Naive thymus-derived CD4-positive, alpha-beta T cell (primary cell): ENCODE measurements around the gene DOCK3. TPM values are rescaled to one million over a fixed set of nuclear protein-coding genes. Genes with fewer than 3 reads are reported as not detected.
A peak's percentile ranks its signal among the peaks of the same experiment; 100 is the strongest.

Experiments used
- ATAC-seq: fragments of 150-1000 bp; cut with Tn5 transposase; 2 replicates; pipeline ENCODE4 v1.10.0; 2021; ENCODE audit warnings: mild to moderate bottlenecking, moderate library complexity
- CTCF ChIA-PET: fragments of 350-600 bp; sonication (Branson Sonifier 250); formaldehyde crosslinking; loops from one replicate; lab custom pipeline; 2021; ENCODE audit warnings: antibody characterized with exemption; lab: Charles Lee
- POLR2A ChIA-PET: fragments of 350-600 bp; sonication (Branson Sonifier 250); formaldehyde crosslinking; loops from one replicate; lab custom pipeline; 2021; ENCODE audit warnings: antibody characterized with exemption, inconsistent platforms; lab: Charles Lee
- DNase-seq, 9 donors: peaks; one replicate each; pipeline versions ENCODE4 v3.0.0 to v3.0.0-alpha.2; 2020 to 2022; ENCODE audit warnings: mixed read lengths in 1 of 9
- H3K27ac ChIP-seq: one replicate; pipeline ENCODE4 v1.7.0; 2013; ENCODE audit warnings: mild to moderate bottlenecking, low read depth, low read length, moderate library complexity
- H3K27me3 ChIP-seq, 2 donors: one replicate each; pipeline ENCODE4 v1.7.0; 2013; ENCODE audit warnings: low read length in 2 of 2, mild to moderate bottlenecking in 2 of 2, moderate library complexity in 2 of 2; ENCODE audit not compliant: control insufficient read depth in 2 of 2, insufficient read depth in 2 of 2
- H3K36me3 ChIP-seq, 3 experiments: 1 replicate in 2 of 3; 2 replicates in 1 of 3; pipeline ENCODE4 v1.7.0; 2013; ENCODE audit warnings: low read length in 3 of 3, mild to moderate bottlenecking in 3 of 3, moderate library complexity in 1 of 3; ENCODE audit not compliant: insufficient read depth in 3 of 3, control insufficient read depth in 2 of 3
- H3K4me1 ChIP-seq, 2 donors: one replicate each; pipeline ENCODE4 v1.7.0; 2013; ENCODE audit warnings: low read length in 2 of 2, mild to moderate bottlenecking in 2 of 2, moderate library complexity in 1 of 2; ENCODE audit not compliant: control insufficient read depth in 2 of 2, insufficient read depth in 2 of 2
- H3K4me3 ChIP-seq: 2 replicates; pipeline ENCODE4 v1.7.0; 2013; ENCODE audit warnings: mild to moderate bottlenecking, low read length
- H3K9me3 ChIP-seq, 3 experiments: 1 replicate in 2 of 3; 2 replicates in 1 of 3; pipeline ENCODE4 v1.7.0; 2013; ENCODE audit warnings: low read length in 3 of 3; ENCODE audit not compliant: control insufficient read depth in 2 of 3
- H3K27ac Mint-ChIP-seq, 9 donors: one replicate each; pipeline ENCODE4 v1.8.0; 2020 to 2022; ENCODE audit warnings: mixed read lengths in 9 of 9, mild to moderate bottlenecking in 8 of 9, moderate library complexity in 5 of 9, inconsistent platforms in 2 of 9
- H3K27me3 Mint-ChIP-seq, 5 donors: one replicate each; pipeline ENCODE4 v1.8.0; 2021 to 2022; ENCODE audit warnings: mixed read lengths in 5 of 5, mild to moderate bottlenecking in 1 of 5
- H3K36me3 Mint-ChIP-seq, 5 donors: one replicate each; pipeline ENCODE4 v1.8.0; 2020 to 2022; ENCODE audit warnings: mixed read lengths in 5 of 5, mild to moderate bottlenecking in 3 of 5, inconsistent platforms in 1 of 5
- H3K4me1 Mint-ChIP-seq, 7 donors: one replicate each; pipeline ENCODE4 v1.8.0; 2020 to 2022; ENCODE audit warnings: mixed read lengths in 7 of 7, mild to moderate bottlenecking in 3 of 7, inconsistent platforms in 1 of 7
- H3K4me3 Mint-ChIP-seq, 10 donors: one replicate each; pipeline ENCODE4 v1.8.0; 2020 to 2022; ENCODE audit warnings: mild to moderate bottlenecking in 10 of 10, mixed read lengths in 10 of 10, moderate library complexity in 6 of 10, inconsistent platforms in 2 of 10
- H3K9me3 Mint-ChIP-seq, 11 donors: one replicate each; pipeline ENCODE4 v1.8.0; 2020 to 2022; ENCODE audit warnings: mixed read lengths in 11 of 11, mild to moderate bottlenecking in 4 of 11, inconsistent platforms in 1 of 11, moderate library complexity in 1 of 11
- intact Hi-C, 2 donors: fragments of 100-400 bp; cut with micrococcal nuclease; formaldehyde crosslinking; loops; one replicate each; pipeline ENCODE4 v1.15.1; 2023
- polyA plus RNA-seq, 2 donors: library from polyadenylated mRNA; unstranded; fragments of 300-500 nt; fragmentation: Illumina TruSeq; gene quantifications; one replicate each; pipeline ENCODE4 v1.2.3, GENCODE V29; 2021
- total RNA-seq, 6 experiments: library from RNA in 5 of 6; stranded (reverse) in 5 of 6; gene quantifications; 1 replicate in 5 of 6; 2 replicates in 1 of 6; pipeline ENCODE4 v1.2.3 and lab custom pipeline; 2021 to 2026

The DOCK3 gene
- total and polyA plus RNA-seq, 7 experiments from 2014 or later = 0.19 to 2.9 (median 1.5) TPM

DNA sequence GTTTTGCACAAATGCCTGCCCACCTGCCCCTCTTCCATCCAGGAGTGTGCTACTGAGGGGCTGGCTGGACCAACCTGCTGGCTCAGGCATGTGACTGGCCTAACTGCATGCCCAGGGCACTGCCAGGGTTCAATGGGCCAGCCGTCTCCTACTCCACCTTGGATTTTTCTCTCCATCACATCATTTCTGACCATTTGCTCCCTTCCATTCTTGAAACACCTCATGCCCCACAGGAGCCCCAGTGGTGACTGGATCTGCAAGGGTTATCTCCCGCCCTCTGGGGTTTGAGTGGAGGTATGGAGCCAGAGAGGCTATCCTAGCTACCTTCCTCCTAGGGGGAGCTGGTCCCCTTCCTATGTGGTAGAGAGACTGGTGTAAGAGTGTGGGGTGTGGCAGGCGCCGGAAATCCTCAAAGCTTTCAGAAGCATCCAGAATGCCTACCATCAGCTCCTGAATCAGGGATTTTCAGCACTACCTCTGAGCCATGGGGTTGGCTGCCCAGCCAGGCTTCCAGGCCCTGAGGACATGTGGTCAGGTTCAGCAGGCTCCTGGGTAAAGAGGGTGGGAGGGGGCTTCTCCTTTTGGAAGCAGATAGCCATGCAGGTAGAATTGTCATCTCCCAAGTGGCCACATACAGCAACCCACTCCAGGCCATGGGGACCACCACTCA is 707.5 kb downstream of the DOCK3 start:
- Mint-ChIP-seq H3K9me3 (peaks cover 0 to 2% (median 0%) of the 10 kb centered on the region in 11 donors), H3K27ac (peak overlapping the region in 4 of 9 donors; percentile 22 to 71 (median 34)), H3K27me3 (no peaks in the 10 kb centered on the region), H3K4me1 (peaks cover 26 to 50% (median 46%) of the 10 kb centered on the region in 7 donors), H3K36me3 (peaks cover 0 to 24% (median 0%) of the 10 kb centered on the region in 5 donors), H3K4me3 (no peak overlapping the region)
- no peak for DNase-seq
- CTCF ChIA-PET = no interaction called here
- POLR2A ChIA-PET = interaction anchor here (3.9 kb wide), 1 partner anchor 12 kb away, joined by 25 read pairs; no protein-coding TSS in a partner anchor
- peaks cover 0 to 5% (median 0%) of the 10 kb centered on the region in 3 experiments for H3K36me3 ChIP-seq
- H3K4me1 ChIP-seq = peaks cover 22 to 36% of the 10 kb centered on the region in 2 donors
- no peak overlapping the region for H3K4me3 ChIP-seq
- H3K27ac ChIP-seq = no peak overlapping the region
- no peaks in the 10 kb centered on the region for H3K27me3 ChIP-seq
- intact Hi-C loops = loop anchor here in 1 of 2 donors (10.0 kb wide), 2 partner anchors 1663 to 1963 kb away; partner anchors contain the start of genes DCP1A and SFMBT1
- ATAC-seq = no peak
- no peaks in the 10 kb centered on the region for H3K9me3 ChIP-seq

DNA sequence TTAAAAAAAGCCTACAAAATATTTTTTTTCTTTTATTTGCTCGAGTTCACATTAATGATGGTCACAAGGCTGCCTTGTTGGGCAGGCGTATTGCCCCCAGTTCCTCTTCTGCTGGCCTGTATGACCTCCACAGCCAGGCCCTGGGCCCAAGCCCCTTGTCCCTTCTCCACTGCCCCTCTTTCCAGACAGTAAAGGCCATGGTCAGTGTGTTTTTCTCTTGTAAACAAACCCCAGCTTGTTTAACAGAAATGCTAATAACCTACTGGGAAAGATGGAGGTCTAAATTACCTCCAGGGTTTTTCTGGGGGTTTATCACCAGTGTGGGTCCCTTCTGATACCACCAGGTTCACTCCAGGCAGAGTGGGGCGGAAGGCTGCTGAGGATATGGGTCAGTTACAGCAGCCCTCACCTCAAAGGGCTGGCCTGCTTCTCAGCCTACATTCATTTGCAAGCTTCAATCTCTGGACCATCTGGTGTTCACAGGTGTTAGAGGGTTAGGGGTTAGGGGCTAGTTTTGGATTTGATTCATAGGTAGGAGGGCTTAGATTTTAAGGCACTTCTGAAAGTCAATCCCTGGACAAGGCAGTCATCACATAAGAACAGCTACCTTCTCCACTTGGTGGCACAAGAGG is 708.3 kb downstream of the DOCK3 start:
- no peak for ATAC-seq
- Mint-ChIP-seq H3K27ac (peak overlapping the region in 8 of 9 donors; percentile 32 to 99 (median 98)), H3K4me1 (peaks cover 30 to 53% (median 46%) of the 10 kb centered on the region in 7 donors), H3K4me3 (peak overlapping the region; percentile 3 to 99 (median 97)), H3K9me3 (peaks cover 0 to 2% (median 0%) of the 10 kb centered on the region in 11 donors), H3K36me3 (peaks cover 0 to 29% (median 5%) of the 10 kb centered on the region in 5 donors), H3K27me3 (no peaks in the 10 kb centered on the region)
- H3K27ac ChIP-seq = peak overlapping the region; percentile 98
- intact Hi-C loops = loop anchor here in 1 of 2 donors (1.0 to 10.0 kb wide), 3 partner anchors 8 to 1962 kb away; partner anchors contain the start of genes DCP1A, RBM15B and SFMBT1
- POLR2A ChIA-PET = interaction anchor here (0.5 to 3.9 kb wide), 3 partner anchors 11 to 117 kb away, joined by 3 to 25 read pairs (median 3); partner anchors contain the start of gene DCAF1
- no peaks in the 10 kb centered on the region for H3K9me3 ChIP-seq
- no peaks in the 10 kb centered on the region for H3K27me3 ChIP-seq
- no peak for DNase-seq
- H3K36me3 ChIP-seq = peaks cover 0 to 13% (median 0%) of the 10 kb centered on the region in 3 experiments
- peaks cover 22 to 36% of the 10 kb centered on the region in 2 donors for H3K4me1 ChIP-seq
- H3K4me3 ChIP-seq = no peak overlapping the region
- CTCF ChIA-PET = no interaction called here

DNA sequence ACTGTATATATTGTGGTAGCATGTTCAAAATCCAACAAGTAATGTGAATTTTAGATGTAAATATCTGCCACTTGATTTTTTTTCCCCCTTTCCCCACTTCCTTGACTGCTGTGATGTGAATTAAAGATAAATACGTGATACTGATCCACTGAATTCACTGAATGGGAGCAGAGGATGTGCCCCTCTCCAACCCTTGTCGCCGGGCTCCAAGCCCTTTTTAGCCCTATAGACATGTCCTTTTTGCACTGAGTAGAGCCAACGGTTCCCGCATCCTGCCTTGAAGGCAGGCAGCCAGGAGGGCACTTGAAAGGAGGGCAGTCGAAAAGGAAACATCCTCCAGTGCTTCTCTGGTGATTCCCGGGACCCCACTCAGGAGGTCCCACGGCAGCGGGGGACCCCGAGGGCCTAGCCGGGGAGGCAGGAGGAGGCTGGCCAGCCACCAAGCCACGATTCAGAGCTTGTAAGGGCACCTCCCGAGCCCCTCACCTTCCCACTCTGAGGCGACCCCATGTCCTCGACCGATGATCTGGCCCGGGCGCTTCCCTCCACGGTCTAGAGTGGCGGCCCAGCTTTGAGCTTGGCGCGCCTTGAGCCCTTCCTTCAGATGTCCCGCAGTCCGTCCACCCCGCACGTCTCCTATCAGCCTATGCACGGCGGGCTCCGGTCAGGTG is 709.5 kb downstream of the DOCK3 start:
- Mint-ChIP-seq H3K27me3 (no peaks in the 10 kb centered on the region), H3K4me1 (peaks cover 30 to 48% (median 44%) of the 10 kb centered on the region in 7 donors), H3K4me3 (peak overlapping the region; percentile 89 to 99 (median 98)), H3K27ac (peak overlapping the region; percentile 98 to 99 (median 99)), H3K9me3 (peaks cover 0 to 2% (median 0%) of the 10 kb centered on the region in 11 donors), H3K36me3 (peaks cover 0 to 34% (median 6%) of the 10 kb centered on the region in 5 donors)
- intact Hi-C loops = loop anchor here in 1 of 2 donors (2.0 to 10.0 kb wide), 6 partner anchors 673 to 1961 kb away; partner anchors contain the start of genes CYB561D2, DCP1A, DUSP7 and IFRD2
- no peak for ATAC-seq
- ChIA-PET CTCF (interaction anchor here (1.2 kb wide), 1 partner anchor 771 kb away, joined by 3 read pairs; no protein-coding TSS in a partner anchor), POLR2A (interaction anchor here (0.8 to 3.9 kb wide), 11 partner anchors 10 to 815 kb away, joined by 3 to 25 read pairs (median 8); partner anchors contain the start of genes CISH, DCAF1 and HEMK1)
- H3K27me3 ChIP-seq = no peaks in the 10 kb centered on the region
- peak overlapping the region; percentile 98 for H3K27ac ChIP-seq
- H3K9me3 ChIP-seq = no peaks in the 10 kb centered on the region
- peaks cover 0 to 23% (median 0%) of the 10 kb centered on the region in 3 experiments for H3K36me3 ChIP-seq
- H3K4me1 ChIP-seq = peaks cover 22 to 30% of the 10 kb centered on the region in 2 donors
- peak overlapping the region; percentile 92 for H3K4me3 ChIP-seq
- peak in 2 of 9 donors; percentile 10 to 30 for DNase-seq

DNA sequence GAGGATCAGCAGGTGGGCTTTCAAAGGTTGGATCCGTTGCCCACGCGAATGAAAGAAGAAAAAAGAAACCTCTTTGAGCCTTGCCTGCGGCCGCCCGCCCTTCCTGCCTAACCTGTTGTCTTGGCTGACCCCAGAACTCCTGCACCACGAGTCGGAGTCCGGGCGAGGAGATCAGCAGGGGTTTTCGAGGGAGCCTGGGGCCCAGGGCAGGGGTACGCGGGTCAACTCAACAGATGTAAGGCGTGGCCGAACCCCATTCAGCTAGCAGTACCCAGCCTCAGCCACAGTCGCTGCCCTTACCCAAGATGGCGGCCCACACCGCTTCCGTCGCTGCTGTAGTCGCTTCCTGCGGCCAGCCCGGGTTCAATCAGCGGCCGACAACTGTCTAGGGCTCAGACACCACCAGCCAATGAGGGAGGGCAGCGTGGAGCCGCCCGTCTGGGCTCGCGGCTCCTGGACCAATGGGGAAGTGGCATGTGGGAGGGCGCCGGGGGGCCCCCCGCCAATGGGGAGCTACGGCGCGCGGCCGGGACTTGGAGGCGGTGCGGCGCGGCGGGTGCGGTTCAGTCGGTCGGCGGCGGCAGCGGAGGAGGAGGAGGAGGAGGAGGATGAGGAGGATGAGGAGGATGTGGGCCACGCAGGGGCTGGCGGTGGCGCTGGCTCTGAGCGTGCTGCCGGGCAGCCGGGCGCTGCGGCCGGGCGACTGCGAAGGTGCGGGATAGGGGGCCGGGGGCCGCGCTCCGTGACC is 710.2 kb downstream of the DOCK3 start, which contains the start of gene MANF:
MANF (plus strand) TSS at position 566 of the 748 bp plus-strand sequence; CDS start at position 618, 52 bp downstream.
- Mint-ChIP-seq H3K27me3 (no peaks in the 10 kb centered on the region), H3K27ac (peak within 1 kb of the TSS; percentile 98 to 99 (median 99)), H3K4me1 (peaks cover 32 to 48% (median 46%) of the 10 kb centered on the region in 7 donors), H3K4me3 (peak within 1 kb of the TSS; percentile 89 to 99 (median 98)), H3K36me3 (peaks cover 0 to 37% (median 9%) of the 10 kb centered on the region in 5 donors), H3K9me3 (peaks cover 0 to 2% (median 0%) of the 10 kb centered on the region in 11 donors)
- peak; percentile 97 for ATAC-seq
- Histone ChIP-seq H3K4me1 (peaks cover 22 to 31% of the 10 kb centered on the region in 2 donors), H3K4me3 (peak within 1 kb of the TSS; percentile 92), H3K27me3 (no peaks in the 10 kb centered on the region), H3K9me3 (no peaks in the 10 kb centered on the region), H3K27ac (peak within 1 kb of the TSS; percentile 98), H3K36me3 (peaks cover 0 to 23% (median 0%) of the 10 kb centered on the region in 3 experiments)
- ChIA-PET POLR2A (interaction anchor here (0.6 to 3.9 kb wide), 19 partner anchors 9 to 1049 kb away, joined by 3 to 25 read pairs (median 4); partner anchors contain the start of genes C3orf18, CISH, DCAF1 and HEMK1), CTCF (interaction anchor here (0.9 to 1.2 kb wide), 4 partner anchors 14 to 772 kb away, joined by 3 to 4 read pairs (median 3); no protein-coding TSS in a partner anchor)
- peak; percentile 87 to 98 (median 98) for DNase-seq
- intact Hi-C loops = loop anchor here (1.0 to 10.0 kb wide), 22 partner anchors 49 to 1960 kb away; partner anchors contain the start of genes TEX264 (in 2 of the 2), C3orf18 (in 1 of the 2), CISH (in 1 of the 2) and CYB561D2 (in 1 of the 2)

DNA sequence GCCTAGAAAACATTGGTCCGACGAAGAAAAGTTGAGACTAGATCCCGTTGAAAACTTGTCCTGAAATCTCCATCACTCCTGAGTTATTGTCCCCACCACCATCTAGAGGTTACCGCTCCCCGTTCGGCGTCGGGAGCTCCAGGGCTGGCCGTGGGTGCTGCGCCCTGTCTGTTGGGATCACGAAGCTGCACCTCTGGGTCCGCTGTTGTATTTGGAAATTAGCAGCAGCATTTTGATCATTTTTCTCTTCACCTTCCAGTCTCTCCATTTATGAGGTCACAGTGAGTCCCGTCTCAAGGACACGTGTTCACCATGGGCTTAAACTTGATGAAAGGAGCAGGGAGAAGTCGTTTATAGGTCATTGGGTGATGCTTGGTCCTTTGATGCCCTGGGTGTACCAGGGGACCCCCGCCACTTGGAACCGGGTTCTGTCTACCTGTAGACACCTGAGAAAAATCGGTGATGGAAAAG is 710.9 kb downstream of the DOCK3 start:
- POLR2A ChIA-PET = interaction anchor here (0.6 to 3.9 kb wide), 19 partner anchors 8 to 1049 kb away, joined by 3 to 25 read pairs (median 4); partner anchors contain the start of genes C3orf18, CISH, DCAF1 and HEMK1
- peak overlapping the region; percentile 91 to 99 (median 98) for H3K27ac Mint-ChIP-seq

More for the DNA sequence above, 710.9 kb downstream of the DOCK3 start:
- no peaks in the 10 kb centered on the region for H3K9me3 ChIP-seq
- H3K36me3 Mint-ChIP-seq = peaks cover 0 to 37% (median 9%) of the 10 kb centered on the region in 5 donors
- intact Hi-C loops = loop anchor here (1.0 to 10.0 kb wide), 22 partner anchors 49 to 1959 kb away; partner anchors contain the start of genes TEX264 (in 2 of the 2), C3orf18 (in 1 of the 2), CISH (in 1 of the 2) and CYB561D2 (in 1 of the 2)
- H3K4me3 Mint-ChIP-seq = peak overlapping the region; percentile 88 to 99 (median 96)
- H3K27me3 ChIP-seq = no peaks in the 10 kb centered on the region
- peak overlapping the region; percentile 85 for H3K27ac ChIP-seq
- ATAC-seq (no peak), DNase-seq (peak in 2 of 9 donors; percentile 25 to 26)
- H3K36me3 ChIP-seq = peaks cover 0 to 23% (median 0%) of the 10 kb centered on the region in 3 experiments
- peaks cover 27 to 39% of the 10 kb centered on the region in 2 donors for H3K4me1 ChIP-seq
- H3K4me1 Mint-ChIP-seq = peaks cover 33 to 56% (median 50%) of the 10 kb centered on the region in 7 donors
- H3K4me3 ChIP-seq = peak overlapping the region; percentile 92
- H3K27me3 Mint-ChIP-seq = no peaks in the 10 kb centered on the region
- CTCF ChIA-PET = interaction anchor here (0.6 to 1.2 kb wide), 6 partner anchors 15 to 772 kb away, joined by 3 to 4 read pairs (median 3); no protein-coding TSS in a partner anchor
- peaks cover 0 to 2% (median 0%) of the 10 kb centered on the region in 11 donors for H3K9me3 Mint-ChIP-seq
